Measurements from ENCODE around the gene PRSS21.

The PRSS21 gene

GRCh38 chr16:2834968-2835367, 17.9 kb downstream of the PRSS21 start:
- TF ChIP-seq SUZ12 (IDR thresholded peaks at IDR 0.05) (no peak), FOXA1 (IDR thresholded peaks at IDR 0.05) (no peak), CTBP1 (IDR thresholded peaks at IDR 0.05; ENCODE audit: borderline replicate concordance) (no peak), FOXM1 (IDR thresholded peaks at IDR 0.05; ENCODE audit: borderline replicate concordance) (no peak), LEF1 (IDR thresholded peaks at IDR 0.05; ENCODE audit: borderline replicate concordance) (no peak), ELF4 (IDR thresholded peaks at IDR 0.05) (no peak), TARDBP (IDR thresholded peaks at IDR 0.05) (no peak), HDGF (IDR thresholded peaks at IDR 0.05; ENCODE audit: borderline replicate concordance) (no peak), NFRKB (IDR thresholded peaks at IDR 0.05) (no peak), ZNF384 (IDR thresholded peaks at IDR 0.05) (no peak), SP1 (IDR thresholded peaks at IDR 0.05) (no peak), ARNT (IDR thresholded peaks at IDR 0.05) (no peak), FOXK2 (IDR thresholded peaks at IDR 0.05) (no peak), L3MBTL2 (conservative IDR thresholded peaks at IDR 0.05) (no peak), BHLHE40 (IDR thresholded peaks at IDR 0.05; ENCODE audit: borderline replicate concordance) (no peak)
- TF ChIP-seq, protein P1, sequence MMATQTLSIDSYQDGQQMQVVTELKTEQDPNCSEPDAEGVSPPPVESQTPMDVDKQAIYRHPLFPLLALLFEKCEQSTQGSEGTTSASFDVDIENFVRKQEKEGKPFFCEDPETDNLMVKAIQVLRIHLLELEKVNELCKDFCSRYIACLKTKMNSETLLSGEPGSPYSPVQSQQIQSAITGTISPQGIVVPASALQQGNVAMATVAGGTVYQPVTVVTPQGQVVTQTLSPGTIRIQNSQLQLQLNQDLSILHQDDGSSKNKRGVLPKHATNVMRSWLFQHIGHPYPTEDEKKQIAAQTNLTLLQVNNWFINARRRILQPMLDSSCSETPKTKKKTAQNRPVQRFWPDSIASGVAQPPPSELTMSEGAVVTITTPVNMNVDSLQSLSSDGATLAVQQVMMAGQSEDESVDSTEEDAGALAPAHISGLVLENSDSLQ (IDR thresholded peaks at IDR 0.05), result no peak
- DNase-seq (ENCODE audit: extremely low spot score), result no peak
- CTCF ChIA-PET, result no interaction called here
- POLR2A ChIA-PET, result no interaction called here

- no peak for DNase-seq (ENCODE audit: extremely low spot score)
- ChIA-PET CTCF (no interaction called here), POLR2A (no interaction called here)
- TF ChIP-seq SUZ12 (IDR thresholded peaks at IDR 0.05), result no peak
- no peak for TF ChIP-seq ELF4 (IDR thresholded peaks at IDR 0.05)
- TF ChIP-seq NFRKB (IDR thresholded peaks at IDR 0.05), result no peak
- TF ChIP-seq L3MBTL2 (conservative IDR thresholded peaks at IDR 0.05), result no peak
- no peak for TF ChIP-seq LEF1 (IDR thresholded peaks at IDR 0.05; ENCODE audit: borderline replicate concordance)
- TF ChIP-seq ZNF384 (IDR thresholded peaks at IDR 0.05), result no peak
- TF ChIP-seq FOXK2 (IDR thresholded peaks at IDR 0.05), result no peak
These were observed 18.8 kb downstream of the PRSS21 start for GRCh38 chr16:2835638-2836493.

GRCh38 chr16:2836646-2837508, 19.8 kb downstream of the PRSS21 start:
- no peak for DNase-seq (ENCODE audit: extremely low spot score)
- POLR2A ChIA-PET, result no interaction called here

DNA sequence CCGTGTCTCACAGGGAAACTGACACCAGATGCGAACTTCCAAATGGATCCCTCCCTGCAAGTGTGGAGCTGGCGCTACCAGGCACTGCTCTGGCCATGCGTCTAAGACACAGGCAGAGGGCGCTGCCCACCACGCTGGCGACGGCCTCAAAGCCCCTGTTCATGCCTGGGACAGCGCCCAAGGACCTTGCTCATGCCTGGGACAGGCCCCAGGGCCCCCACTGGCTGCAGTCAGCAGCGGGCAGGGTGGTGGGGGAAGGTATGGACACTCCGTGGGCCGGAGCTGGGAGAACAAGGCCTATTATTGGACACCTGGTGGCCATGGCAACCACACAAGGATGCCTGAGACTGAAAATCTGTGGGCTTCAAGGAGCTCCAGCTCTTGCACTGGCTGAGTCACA, 21.9 kb downstream of the PRSS21 start:
- POLR2A ChIA-PET, result interaction anchor here (0.9 to 2.6 kb wide), 4 partner anchors 29 to 67 kb away, joined by 4 to 30 read pairs (median 5); partner anchors contain the start of gene FLYWCH2
- CTCF ChIA-PET, result interaction anchor here (0.6 to 2.3 kb wide), 12 partner anchors 9 to 88 kb away, joined by 3 to 17 read pairs (median 5); partner anchors contain the start of genes FLYWCH1 and ZG16B
- TF ChIP-seq HDGF (IDR thresholded peaks at IDR 0.05; ENCODE audit: borderline replicate concordance), result no peak
- no peak for TF ChIP-seq L3MBTL2 (conservative IDR thresholded peaks at IDR 0.05)
- TF ChIP-seq SUZ12 (IDR thresholded peaks at IDR 0.05), result no peak
- peak; percentile 75 for DNase-seq (ENCODE audit: extremely low spot score)

More at GRCh38 chr16:2836646-2837508, 19.8 kb downstream of the PRSS21 start:
- CTCF ChIA-PET, result no interaction called here
- TF ChIP-seq HDGF (IDR thresholded peaks at IDR 0.05; ENCODE audit: borderline replicate concordance) (no peak), BHLHE40 (IDR thresholded peaks at IDR 0.05; ENCODE audit: borderline replicate concordance) (no peak), L3MBTL2 (conservative IDR thresholded peaks at IDR 0.05) (no peak), SUZ12 (IDR thresholded peaks at IDR 0.05) (no peak), FOXM1 (IDR thresholded peaks at IDR 0.05; ENCODE audit: borderline replicate concordance) (no peak), FOXA1 (IDR thresholded peaks at IDR 0.05) (no peak), NFRKB (IDR thresholded peaks at IDR 0.05) (no peak), ARNT (IDR thresholded peaks at IDR 0.05) (no peak), SP1 (IDR thresholded peaks at IDR 0.05) (no peak), ZNF384 (IDR thresholded peaks at IDR 0.05) (no peak), TARDBP (IDR thresholded peaks at IDR 0.05) (no peak; the same call in none of the 2 replicates), LEF1 (IDR thresholded peaks at IDR 0.05; ENCODE audit: borderline replicate concordance) (no peak), ELF4 (IDR thresholded peaks at IDR 0.05) (no peak), CTBP1 (IDR thresholded peaks at IDR 0.05; ENCODE audit: borderline replicate concordance) (no peak), FOXK2 (IDR thresholded peaks at IDR 0.05) (no peak)
- TF ChIP-seq, protein P1 (IDR thresholded peaks at IDR 0.05), result no peak

DNA sequence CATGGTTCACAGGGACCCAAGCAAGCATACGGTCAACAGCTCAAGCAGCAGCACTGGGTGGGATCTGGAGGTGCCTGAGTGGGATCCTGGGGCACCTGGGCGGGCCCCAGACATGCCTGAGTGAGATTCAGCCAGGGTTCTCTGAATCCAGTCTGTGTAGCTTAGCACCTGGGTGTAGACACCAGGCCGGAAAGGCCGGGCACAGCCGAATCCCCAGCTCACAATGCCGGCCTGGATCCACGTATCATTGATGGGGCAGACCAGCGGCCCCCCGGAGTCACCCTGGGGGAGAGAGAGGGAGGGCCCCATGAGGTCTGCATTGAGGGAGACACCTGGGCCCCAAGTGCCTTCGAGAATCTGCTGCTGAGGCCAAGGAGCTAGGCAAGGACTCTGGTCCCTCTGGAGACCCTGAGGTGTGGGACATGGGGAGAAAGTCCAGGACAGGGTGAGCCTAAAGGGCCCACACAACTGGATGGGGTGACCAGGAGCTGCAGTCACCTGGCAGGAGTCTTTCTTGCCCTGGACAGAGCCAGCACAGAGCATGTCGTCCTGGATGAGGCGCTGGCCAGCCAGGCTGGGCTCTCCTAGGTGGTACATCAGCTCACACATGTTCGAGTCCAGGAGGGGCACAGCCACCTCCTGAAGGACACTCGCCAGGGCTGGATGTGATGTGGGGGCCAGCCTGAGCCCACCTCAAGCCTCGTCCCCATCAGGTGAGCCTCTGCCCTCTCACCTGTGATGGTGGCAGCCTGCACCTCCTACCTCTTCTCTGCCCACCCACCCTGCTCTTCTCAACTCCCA, 22.8 kb downstream of the PRSS21 start:
- no peak for TF ChIP-seq L3MBTL2 (conservative IDR thresholded peaks at IDR 0.05)
- TF ChIP-seq CTBP1 (IDR thresholded peaks at IDR 0.05; ENCODE audit: borderline replicate concordance), result no peak
- no peak for TF ChIP-seq ARNT (IDR thresholded peaks at IDR 0.05)
- no peak for TF ChIP-seq ELF4 (IDR thresholded peaks at IDR 0.05)
- no peak for TF ChIP-seq NFRKB (IDR thresholded peaks at IDR 0.05)
- TF ChIP-seq FOXA1 (IDR thresholded peaks at IDR 0.05), result no peak
- TF ChIP-seq SP1 (IDR thresholded peaks at IDR 0.05), result no peak
- no peak for TF ChIP-seq HDGF (IDR thresholded peaks at IDR 0.05; ENCODE audit: borderline replicate concordance)
- no peak for TF ChIP-seq TARDBP (IDR thresholded peaks at IDR 0.05)
- TF ChIP-seq LEF1 (IDR thresholded peaks at IDR 0.05; ENCODE audit: borderline replicate concordance), result no peak
- no peak for TF ChIP-seq ZNF384 (IDR thresholded peaks at IDR 0.05)
- TF ChIP-seq, protein P1 (IDR thresholded peaks at IDR 0.05), result no peak
- TF ChIP-seq FOXK2 (IDR thresholded peaks at IDR 0.05), result no peak
- no peak for TF ChIP-seq FOXM1 (IDR thresholded peaks at IDR 0.05; ENCODE audit: borderline replicate concordance)
- no peak for TF ChIP-seq SUZ12 (IDR thresholded peaks at IDR 0.05)
- POLR2A ChIA-PET, result interaction anchor here (0.9 to 2.6 kb wide), 5 partner anchors 15 to 66 kb away, joined by 3 to 30 read pairs (median 5); partner anchors contain the start of gene FLYWCH2
- DNase-seq (ENCODE audit: extremely low spot score), result no peak

More for the DNA sequence above, 22.8 kb downstream of the PRSS21 start:
- CTCF ChIA-PET, result interaction anchor here (0.6 to 2.3 kb wide), 12 partner anchors 10 to 87 kb away, joined by 3 to 17 read pairs (median 5); partner anchors contain the start of genes FLYWCH1 and ZG16B
